Pancreas (tissue), 10 donors: ENCODE measurements around the gene VASH1. TPM values are rescaled to one million over a fixed set of nuclear protein-coding genes. Genes with fewer than 3 reads are reported as not detected.

Experiments
- ATAC-seq, 4 donors: fragments of 200-7000 bp; cut with Tn5 transposase; one replicate each; pipeline versions ENCODE4 v1.8.0 to v1.9.1; 2020; ENCODE audit warnings: mild to moderate bottlenecking in 4 of 4, moderate library complexity in 4 of 4
- DNase-seq, 6 donors: peaks; one replicate each; pipeline ENCODE4 v3.0.0-alpha.2; 2020
- FAIRE-seq: peaks from 2 replicates; lab custom pipeline; 2012; peaks lifted over from hg19 to GRCh38; lab: Jason Lieb, UNC
- H3K27ac ChIP-seq, 4 donors: fragments of 200-600 bp; sonication (generic); 1 replicate in 3 of 4; 2 replicates in 1 of 4; pipeline versions ENCODE4 v1.5.0 to v1.8.0; 2020
- H3K27me3 ChIP-seq, 4 donors: fragments of 200-600 bp; one replicate each; pipeline ENCODE4 v1.8.0; 2021
- H3K36me3 ChIP-seq, 3 donors: fragments of 200-600 bp; sonication (generic) in 1 of 3; one replicate each; pipeline versions ENCODE4 v1.5.0 to v1.8.0; 2020 to 2021
- H3K4me1 ChIP-seq, 3 donors: fragments of 200-600 bp; one replicate each; pipeline ENCODE4 v1.8.0; 2021
- H3K4me3 ChIP-seq, 4 donors: fragments of 200-600 bp; sonication (generic) in 2 of 4; one replicate each; pipeline versions ENCODE4 v1.5.0 to v1.8.0; 2020 to 2021
- H3K9me3 ChIP-seq, 4 donors: fragments of 200-600 bp; one replicate each; pipeline ENCODE4 v1.8.0; 2021
- CTCF ChIP-seq, 4 donors: fragments of 200-600 bp; sonication (generic) in 3 of 4; IDR thresholded peaks; one replicate each; pipeline versions ENCODE4 v1.5.0 to v1.8.0; 2021; ENCODE audit warnings: antibody characterized with exemption in 4 of 4
- WGBS, 2 donors: extraction: QIAGEN DNeasy Blood & Tissue Kit; methylation state at CpG; one replicate each; pipeline ENCODE4 v1.1.7; 2013; 5-methylcytosine and 5-hydroxymethylcytosine counted together
- intact Hi-C, 3 donors: fragments of 100-400 bp; cut with DNase I; formaldehyde crosslinking; loops; one replicate each; pipeline versions ENCODE4 v1.11.1 to v1.14.2; 2022
- polyA plus RNA-seq, 2 donors: library from polyadenylated mRNA; stranded (reverse); fragments of 200-250 nt; gene quantifications; one replicate each; pipeline ENCODE4 v1.2.3, GENCODE V29; 2013
- total RNA-seq, 6 donors: library from RNA; stranded (reverse); fragmentation: NEBNext Ultra II Directional in 4 of 6; extraction: Animal tissue kit (Norgen Biotek cat#: 25700) in 4 of 6; gene quantifications; one replicate each; pipeline versions ENCODE4 v1.2.1 to v1.2.4, GENCODE V29; 2021 to 2023
- donor health status: healthy with polysubstance abuse.
- donor health status: DM: no; HTN: no; CAD: no; lungs with moderate emphysema.
- donor health status: DM: no; HTN: no; CAD: no.
- donor health status: control.
- donor health status: control.
- donor health status: Bipolar disorder and iron deficiency.
- donor health status: DM: yes; HTN: yes; CAD: no.
- donor health status: DM: no; HTN: no; CAD: no.
- donor health status: DM: no; HTN: no; CAD: no.
- donor health status: DM: yes; HTN: yes; CAD: no.

VASH1 gene
- total and polyA plus RNA-seq, 8 donors = 1.6 to 15.0 (median 4.7) TPM

GRCh38 chr14:76715511-76716081, 45.7 kb upstream of the VASH1 start:
- H3K4me1 ChIP-seq = no peaks in the 10 kb centered on the region
- intact Hi-C loops = loop anchor here in 1 of 3 donors (10.0 kb wide), 1 partner anchor 59 kb away; no protein-coding TSS in a partner anchor
- DNase-seq (no peak), FAIRE-seq (no peak), ATAC-seq (no peak)
- no peaks in the 10 kb centered on the region for H3K36me3 ChIP-seq
- no peaks in the 10 kb centered on the region for H3K27me3 ChIP-seq
- TF ChIP-seq CTCF (IDR thresholded peaks at IDR 0.05) = no peak
- H3K4me3 ChIP-seq = no peak overlapping the region
- 62 to 65% methylated on average over 7 of the region's 7 CpGs for WGBS, 2 donors
- no peaks in the 10 kb centered on the region for H3K9me3 ChIP-seq
- H3K27ac ChIP-seq = no peak overlapping the region

DNA sequence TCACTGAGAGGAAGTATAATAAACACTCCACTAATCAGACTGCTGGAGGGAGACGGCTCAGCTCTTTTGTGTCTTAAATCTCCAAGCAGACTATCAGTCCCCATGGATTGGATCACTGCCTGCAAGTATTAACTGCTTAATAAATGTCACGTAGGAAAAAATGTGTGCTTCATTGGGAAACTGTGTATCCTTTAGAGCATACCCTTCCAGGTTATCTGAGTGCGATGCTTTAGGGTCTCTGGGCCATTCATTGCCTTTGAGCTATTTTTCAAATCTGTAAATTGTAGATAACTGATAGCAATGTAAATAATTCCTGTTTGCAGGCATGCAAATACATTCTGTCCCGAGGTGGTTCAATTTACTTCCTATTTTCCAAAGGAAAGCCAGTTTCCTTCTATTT, 45.0 kb upstream of the VASH1 start:
- intact Hi-C loops = loop anchor here in 1 of 3 donors (10.0 kb wide), 1 partner anchor 59 kb away; no protein-coding TSS in a partner anchor
- FAIRE-seq (no peak), DNase-seq (no peak), ATAC-seq (no peak)
- 45 to 46% methylated on average over 4 of the region's 4 CpGs for WGBS, 2 donors
- no peak for TF ChIP-seq CTCF (IDR thresholded peaks at IDR 0.05)
- no peaks in the 10 kb centered on the region for H3K27me3 ChIP-seq
- no peaks in the 10 kb centered on the region for H3K9me3 ChIP-seq
- no peaks in the 10 kb centered on the region for H3K36me3 ChIP-seq
- no peak overlapping the region for H3K27ac ChIP-seq
- H3K4me3 ChIP-seq = no peak overlapping the region
- H3K4me1 ChIP-seq = no peaks in the 10 kb centered on the region

GRCh38 chr14:76717508-76718290, 43.6 kb upstream of the VASH1 start:
- intact Hi-C loops = loop anchor here in 1 of 3 donors (10.0 kb wide), 1 partner anchor 57 kb away; no protein-coding TSS in a partner anchor
- Histone ChIP-seq H3K4me1 (no peaks in the 10 kb centered on the region), H3K27ac (no peak overlapping the region), H3K27me3 (no peaks in the 10 kb centered on the region), H3K4me3 (no peak overlapping the region), H3K36me3 (no peaks in the 10 kb centered on the region), H3K9me3 (no peaks in the 10 kb centered on the region)
- ATAC-seq (no peak), FAIRE-seq (no peak), DNase-seq (no peak)
- no peak for TF ChIP-seq CTCF (IDR thresholded peaks at IDR 0.05)
- 82 to 92% methylated on average over 9 of the region's 9 CpGs for WGBS, 2 donors

DNA sequence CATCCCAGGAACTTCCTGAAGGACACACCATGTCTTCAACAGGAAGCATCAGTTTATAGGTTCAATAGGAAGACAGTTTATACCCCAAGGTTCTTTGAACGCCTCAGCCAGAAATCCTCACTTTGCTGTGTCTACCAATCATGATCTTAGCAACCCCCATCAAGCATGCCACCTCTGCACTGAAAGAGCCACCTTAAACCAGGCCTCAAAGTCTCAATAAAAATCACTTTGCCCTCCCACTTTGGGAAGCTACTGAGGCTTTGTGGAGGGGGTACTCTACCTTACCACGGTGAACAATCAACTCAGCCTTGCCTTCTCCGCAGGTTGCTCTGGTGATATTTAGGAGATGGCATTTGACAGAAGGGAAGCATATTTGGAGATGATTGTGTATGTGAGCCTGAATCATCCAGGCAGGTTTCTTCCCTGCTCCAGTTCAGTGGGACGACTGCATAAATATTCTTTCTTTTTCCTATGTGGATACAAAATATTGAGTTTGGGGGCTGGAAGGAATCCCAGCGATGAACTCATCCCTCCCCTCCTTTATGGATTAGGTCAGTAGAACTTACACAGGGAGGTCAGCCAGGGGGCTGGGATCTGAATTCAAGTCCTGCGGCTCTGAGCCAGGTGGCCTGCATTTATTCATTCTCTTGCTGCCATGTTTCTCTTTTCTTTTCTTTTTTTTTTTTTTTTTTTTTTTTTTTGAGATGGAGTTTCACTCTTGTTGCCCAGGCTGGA, 42.8 kb upstream of the VASH1 start:
- H3K36me3 ChIP-seq = no peaks in the 10 kb centered on the region
- no peak overlapping the region for H3K27ac ChIP-seq
- TF ChIP-seq CTCF (IDR thresholded peaks at IDR 0.05) = no peak
- FAIRE-seq = no peak
- WGBS, 2 donors = 82 to 84% methylated on average over 6 of the region's 6 CpGs
- H3K4me1 ChIP-seq = no peaks in the 10 kb centered on the region
- H3K9me3 ChIP-seq = no peaks in the 10 kb centered on the region
- no peaks in the 10 kb centered on the region for H3K27me3 ChIP-seq
- H3K4me3 ChIP-seq = no peak overlapping the region
- no peak for DNase-seq
- no peak for ATAC-seq
- intact Hi-C loops = loop anchor here in 1 of 3 donors (10.0 kb wide), 1 partner anchor 56 kb away; no protein-coding TSS in a partner anchor
